IPS-11a (cell line): ENCODE data around the gene RRAS2.
"Not testable (repeated sequence)": the region's sequence is repeated elsewhere in the genome, so short reads cannot be mapped to it uniquely, and the experiment has no call there.

ENCODE experiments used
- H3K4me3 ChIP-seq: one replicate; pipeline ENCODE4 v1.5.1; 2013; ENCODE audit warnings: low read depth, low read length, control low read depth

RRAS2 gene

DNA sequence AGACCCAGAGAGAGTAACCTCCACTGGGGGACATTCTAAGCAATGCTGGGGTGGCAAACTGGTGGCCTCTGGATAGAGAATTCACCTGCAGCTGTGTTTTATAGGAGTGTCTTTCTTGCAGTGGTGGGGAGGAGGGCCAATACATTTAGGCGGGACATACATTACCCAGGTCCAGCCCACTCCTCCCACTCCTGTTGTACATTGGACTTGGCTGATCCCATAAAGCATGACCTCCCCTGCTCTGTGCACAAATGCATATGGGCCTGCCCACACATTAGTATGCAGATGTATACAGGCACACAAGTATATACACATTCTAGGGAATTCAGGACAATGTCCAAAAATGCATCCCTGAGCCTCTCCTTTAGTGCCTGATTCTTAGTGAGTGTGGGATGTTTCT is 99.1 kb downstream of the RRAS2 start:
- no peak overlapping the region for H3K4me3 ChIP-seq

GRCh38 chr11:14259186-14259784 is 99.7 kb downstream of the RRAS2 start:
- no peak overlapping the region for H3K4me3 ChIP-seq

DNA sequence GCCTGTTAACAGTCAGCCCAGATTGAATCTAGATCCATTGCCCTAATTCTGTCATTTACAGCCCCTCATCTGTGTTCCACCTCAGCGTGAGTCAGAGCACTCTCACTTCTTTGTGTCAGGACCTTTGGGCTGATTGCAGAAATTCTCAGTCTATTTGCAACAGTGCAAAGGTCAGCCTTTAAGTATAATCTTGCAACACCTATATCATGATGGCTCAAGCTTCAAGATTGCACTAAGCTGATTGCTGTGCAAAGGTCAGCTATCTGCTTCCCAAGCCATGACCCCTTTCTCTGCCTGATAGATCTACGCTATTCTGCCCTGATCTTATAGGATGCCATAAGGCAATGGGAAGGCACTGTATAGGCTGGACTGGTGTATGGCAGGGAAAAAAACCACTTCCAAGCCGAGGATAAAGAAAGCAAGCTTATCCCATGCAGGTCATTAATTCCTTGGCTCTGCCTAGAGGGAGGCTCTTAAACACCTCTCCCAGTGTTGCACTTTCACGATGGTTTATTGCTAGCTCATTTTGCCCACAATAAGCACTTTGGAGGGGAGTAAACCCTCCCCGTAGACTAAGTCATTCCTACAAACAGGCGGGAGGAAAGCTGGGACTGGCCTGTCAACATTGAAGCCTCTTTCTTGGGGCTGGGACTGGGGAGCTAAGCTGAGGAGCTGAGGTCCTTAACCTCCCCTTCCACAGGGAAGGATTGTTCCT is 100.6 kb downstream of the RRAS2 start:
- H3K4me3 ChIP-seq: no peak overlapping the region

- no peak overlapping the region for H3K4me3 ChIP-seq
Measured at GRCh38 chr11:14255238-14255534, 103.8 kb downstream of the RRAS2 start.

GRCh38 chr11:14254533-14255237 is 104.3 kb downstream of the RRAS2 start:
- no peak overlapping the region for H3K4me3 ChIP-seq

GRCh38 chr11:14253840-14254239 is 105.1 kb downstream of the RRAS2 start:
- H3K4me3 ChIP-seq: no peak overlapping the region

DNA sequence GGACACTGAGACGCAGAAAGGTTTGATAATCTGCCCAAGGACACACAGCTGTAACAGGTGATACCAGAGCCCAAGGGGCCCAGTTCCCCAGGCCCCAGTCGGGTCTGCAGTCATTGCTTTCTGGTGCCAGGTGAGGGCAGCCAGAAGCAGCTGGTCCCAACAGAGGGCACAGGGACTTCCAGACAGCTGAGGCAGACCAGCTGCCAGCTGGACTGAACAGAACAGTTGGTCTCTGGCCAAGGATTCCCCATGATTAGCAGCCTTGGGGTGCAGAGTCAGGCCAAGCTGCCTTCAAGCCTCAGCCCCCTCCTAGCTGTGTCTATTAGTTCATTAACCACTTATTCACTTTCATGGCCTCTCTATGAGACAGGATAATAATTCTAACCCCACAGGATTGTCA is 105.6 kb downstream of the RRAS2 start:
- H3K4me3 ChIP-seq: no peak overlapping the region

DNA sequence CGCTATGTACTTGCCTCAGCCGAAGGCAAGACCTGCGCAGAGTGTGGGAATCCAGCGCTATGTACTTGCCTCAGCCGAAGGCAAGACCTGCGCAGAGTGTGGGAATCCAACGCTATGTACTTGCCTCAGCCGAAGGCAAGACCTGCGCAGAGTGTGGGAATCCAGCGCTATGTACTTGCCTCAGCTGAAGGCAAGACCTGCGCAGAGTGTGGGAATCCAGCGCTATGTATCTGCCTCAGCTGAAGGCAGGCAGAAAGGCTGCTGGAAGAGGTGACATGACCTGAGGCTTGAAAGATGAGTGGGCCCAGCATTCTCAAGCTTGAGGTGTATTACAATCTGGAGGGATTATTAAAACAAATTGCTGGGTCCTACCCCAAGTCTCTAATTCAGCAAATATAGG is 106.5 kb downstream of the RRAS2 start:
- not testable (repeated sequence) for H3K4me3 ChIP-seq

DNA sequence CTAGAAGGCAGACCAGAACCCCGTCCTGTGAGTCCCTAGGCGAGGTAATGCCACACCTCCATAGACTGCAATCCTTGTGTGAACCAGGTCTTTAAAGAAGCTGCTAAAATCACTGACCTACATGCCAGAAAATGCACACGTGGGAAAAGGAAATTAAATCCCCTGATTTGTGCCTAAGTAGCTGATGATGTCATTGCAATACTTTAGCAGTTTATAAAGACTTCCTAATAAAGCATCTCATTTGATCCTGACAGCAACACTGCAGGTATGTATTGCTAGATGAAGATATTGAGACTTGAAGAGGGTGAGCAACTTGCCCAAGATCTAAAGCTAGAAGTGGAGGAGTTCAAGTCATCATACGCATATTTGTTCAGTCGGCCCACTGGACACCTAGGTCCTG is 107.2 kb downstream of the RRAS2 start:
- H3K4me3 ChIP-seq: no peak overlapping the region

GRCh38 chr11:14249121-14249963 is 109.6 kb downstream of the RRAS2 start:
- H3K4me3 ChIP-seq: no peak overlapping the region

DNA sequence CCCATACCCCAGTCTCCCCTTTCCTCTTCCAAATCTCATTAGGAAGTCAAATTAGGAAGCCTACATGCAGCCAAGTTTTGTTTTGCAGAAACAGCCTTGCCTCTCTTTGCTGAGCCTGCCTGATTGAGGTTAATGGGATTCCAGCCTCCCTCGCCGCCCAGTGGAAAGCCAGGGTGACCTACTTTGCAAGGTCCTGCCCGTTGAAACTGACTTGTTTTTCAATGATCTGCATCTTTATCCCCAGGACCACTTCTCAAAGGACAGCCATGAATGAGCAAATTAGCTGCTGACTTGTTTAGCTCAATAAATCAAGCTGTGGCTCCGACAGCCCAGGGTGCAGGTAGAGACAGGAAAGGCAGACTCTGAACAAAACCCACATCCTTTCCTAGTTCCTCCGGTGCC is 110.4 kb downstream of the RRAS2 start:
- H3K4me3 ChIP-seq: no peak overlapping the region

DNA sequence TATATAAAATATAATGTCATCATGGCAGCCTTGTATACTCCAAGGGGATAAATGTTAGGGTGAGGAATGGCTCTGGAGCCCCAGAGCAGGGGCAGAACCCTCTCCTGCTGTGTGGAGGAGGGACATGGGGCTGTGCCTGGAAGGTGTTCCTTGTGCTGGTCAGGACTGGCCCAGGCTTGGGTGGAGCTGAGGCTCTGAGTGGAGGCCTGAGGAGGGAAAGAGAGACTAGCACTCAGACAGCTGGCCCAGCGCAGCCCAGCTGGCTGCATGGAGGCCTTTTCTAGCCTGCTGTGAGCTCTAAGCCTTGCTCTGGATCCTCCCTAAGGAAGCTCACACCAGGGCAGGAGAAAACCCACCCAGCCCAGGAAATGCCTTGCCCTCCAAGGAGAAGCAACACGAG is 113.5 kb downstream of the RRAS2 start:
- H3K4me3 ChIP-seq: no peak overlapping the region

- no peak overlapping the region for H3K4me3 ChIP-seq
Measured at GRCh38 chr11:14244926-14245325, 114.1 kb downstream of the RRAS2 start.

- H3K4me3 ChIP-seq: no peak overlapping the region
Measured at GRCh38 chr11:14242733-14243132, 116.2 kb downstream of the RRAS2 start.

- no peak overlapping the region for H3K4me3 ChIP-seq
Measured at GRCh38 chr11:14242187-14242586, 116.8 kb downstream of the RRAS2 start.

GRCh38 chr11:14240951-14241350 is 118.0 kb downstream of the RRAS2 start:
- no peak overlapping the region for H3K4me3 ChIP-seq

- no peak overlapping the region for H3K4me3 ChIP-seq
Measured at GRCh38 chr11:14240221-14240620, 118.8 kb downstream of the RRAS2 start.

- no peak overlapping the region for H3K4me3 ChIP-seq
Measured at GRCh38 chr11:14237444-14237961, 121.5 kb downstream of the RRAS2 start.

- no peak overlapping the region for H3K4me3 ChIP-seq
Measured at GRCh38 chr11:14235701-14236100, 123.3 kb downstream of the RRAS2 start.

DNA sequence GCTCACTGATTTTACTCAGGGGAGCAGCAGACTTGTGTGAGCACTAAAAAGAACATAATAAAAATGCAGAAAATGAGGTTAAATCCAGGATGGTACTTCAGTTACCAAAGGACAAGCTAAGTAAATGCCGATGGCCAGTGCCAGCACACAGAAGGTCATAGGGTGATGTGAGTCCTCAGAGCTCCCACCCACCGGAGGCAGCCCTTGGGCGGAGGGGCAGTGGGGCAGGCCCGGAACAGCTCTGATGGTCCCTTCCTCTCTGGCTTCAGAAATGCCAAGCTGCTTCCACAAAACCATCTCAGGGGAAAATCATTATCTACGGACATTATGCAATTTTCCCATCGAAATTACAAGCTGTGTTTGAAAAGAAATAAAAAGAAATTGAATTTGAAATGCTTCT is 124.5 kb downstream of the RRAS2 start:
- H3K4me3 ChIP-seq: no peak overlapping the region

- no peak overlapping the region for H3K4me3 ChIP-seq
Measured at GRCh38 chr11:14232652-14233051, 126.3 kb downstream of the RRAS2 start.
